ENCODE data around the gene PPHLN1. TPM values are rescaled to one million over a fixed set of nuclear protein-coding genes. Genes with fewer than 3 reads are reported as not detected.

PPHLN1 gene
- polyA plus RNA-seq, 3 donors, result 62.3 to 75.1 (median 73.9) TPM

DNA sequence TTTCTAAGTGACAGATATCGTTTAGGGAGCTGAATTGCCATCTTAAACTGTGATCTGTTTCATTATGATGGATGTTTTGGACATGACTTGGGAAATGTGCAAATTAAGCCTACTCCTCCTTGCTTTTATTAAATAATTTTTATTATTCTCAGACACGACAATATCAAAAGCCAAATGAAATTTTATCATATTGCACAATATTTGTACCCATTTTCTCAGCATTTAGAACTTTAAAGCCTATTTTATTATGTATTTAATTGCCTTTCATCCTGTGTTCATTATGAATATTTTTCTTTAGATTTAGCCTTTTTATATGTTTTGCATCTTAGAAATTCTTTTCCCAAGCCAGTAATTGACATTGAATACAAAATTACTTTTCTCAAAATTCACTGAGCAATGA lies 102.9 kb downstream of the PPHLN1 start:
- DNase-seq (ENCODE audit: low read depth in 3 of 3, low spot score in 2 of 3), result no peak

DNA sequence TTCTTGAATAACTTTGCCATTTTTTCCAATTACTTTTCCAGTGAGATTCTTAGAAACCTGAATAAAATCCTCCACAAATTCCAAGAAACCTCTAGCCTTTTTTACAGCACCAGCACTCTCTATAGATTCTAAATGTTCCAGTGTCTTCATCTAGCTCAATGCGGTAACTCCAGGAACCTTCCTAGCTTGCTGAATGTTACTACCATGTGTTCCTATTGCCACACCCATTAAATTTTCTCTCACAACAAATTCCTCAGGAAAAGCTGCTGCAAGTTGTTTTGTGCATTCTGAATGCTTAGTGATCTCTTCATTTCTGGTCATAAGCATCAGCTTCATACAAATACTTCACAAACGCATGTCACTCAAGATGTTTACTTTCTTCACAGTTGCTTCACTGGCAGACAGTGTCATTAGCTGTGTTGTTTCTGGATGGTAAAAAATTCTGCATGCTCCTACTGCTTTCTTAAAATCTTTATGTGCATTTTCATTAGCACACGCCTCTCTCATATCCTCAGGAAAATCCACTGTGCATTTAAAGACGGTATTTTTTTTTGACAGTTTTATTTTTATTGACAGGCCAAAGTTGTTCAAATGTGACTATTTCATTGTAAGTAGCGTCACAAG lies 106.7 kb downstream of the PPHLN1 start:
- DNase-seq (ENCODE audit: low read depth in 3 of 3, low spot score in 2 of 3), result no peak

DNA sequence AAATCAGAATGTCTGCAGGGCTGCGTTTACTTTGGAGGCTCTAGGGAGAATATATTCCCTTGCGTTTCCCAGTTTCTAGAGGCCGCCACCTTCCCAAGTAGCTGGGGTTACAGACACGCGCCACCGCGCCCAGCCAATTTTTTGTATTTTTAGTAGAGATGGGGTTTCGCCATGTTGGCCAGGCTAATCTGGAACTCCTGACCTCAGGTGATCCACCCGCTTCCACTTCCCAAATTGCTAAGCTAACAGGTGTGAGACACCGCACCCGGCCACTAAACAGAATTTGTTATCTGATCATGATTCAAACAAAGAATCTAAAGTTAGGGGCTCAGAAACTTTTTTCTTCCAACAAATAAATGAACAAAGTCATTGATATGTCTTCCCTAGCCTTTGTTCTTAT lies 114.6 kb downstream of the PPHLN1 start:
- no peak for DNase-seq (ENCODE audit: low read depth in 3 of 3, low spot score in 2 of 3)

DNA sequence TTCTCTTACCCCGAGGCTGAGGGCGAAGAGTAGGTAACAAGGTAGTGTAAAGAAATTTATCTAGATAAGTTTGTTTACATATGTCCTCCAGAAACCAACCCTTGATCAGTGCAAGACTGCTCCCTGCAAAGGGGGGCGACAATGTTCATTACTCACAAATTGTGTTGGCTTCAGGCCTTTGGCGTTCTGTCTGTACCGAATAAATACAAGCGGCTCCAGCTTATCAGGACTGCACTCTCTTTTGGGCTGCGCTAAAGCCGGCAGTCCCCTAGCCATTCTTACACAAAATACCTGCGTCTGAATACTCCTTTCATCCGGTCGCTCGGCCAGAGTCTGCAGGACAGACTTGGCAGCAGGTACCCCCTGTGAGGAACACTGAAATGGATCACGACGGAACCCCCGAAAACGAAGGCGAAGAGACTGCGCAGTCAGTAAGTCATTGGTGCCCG lies 116.4 kb downstream of the PPHLN1 start:
- DNase-seq (ENCODE audit: low read depth in 3 of 3, low spot score in 2 of 3), result no peak

DNA sequence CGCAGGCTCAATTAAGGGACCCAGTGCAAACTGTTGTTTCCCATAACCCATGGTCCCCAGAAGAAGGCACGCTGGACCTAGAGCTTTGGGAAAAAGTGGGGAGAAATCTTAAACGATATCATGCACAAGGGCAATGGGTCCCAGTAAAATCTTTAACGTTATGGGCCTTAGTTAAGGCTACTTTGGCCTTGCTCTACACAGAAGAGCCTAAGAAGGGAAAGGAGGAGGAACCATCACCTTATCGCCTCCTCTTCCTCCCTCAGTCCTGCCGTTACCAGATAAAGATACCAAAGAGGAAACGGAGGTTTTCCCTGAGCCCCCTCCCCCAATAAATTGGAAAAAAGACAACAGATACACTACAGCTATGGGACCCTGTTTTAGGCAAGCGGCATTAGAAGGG lies 116.9 kb downstream of the PPHLN1 start:
- DNase-seq (ENCODE audit: low read depth in 3 of 3, low spot score in 2 of 3), result no peak

DNA sequence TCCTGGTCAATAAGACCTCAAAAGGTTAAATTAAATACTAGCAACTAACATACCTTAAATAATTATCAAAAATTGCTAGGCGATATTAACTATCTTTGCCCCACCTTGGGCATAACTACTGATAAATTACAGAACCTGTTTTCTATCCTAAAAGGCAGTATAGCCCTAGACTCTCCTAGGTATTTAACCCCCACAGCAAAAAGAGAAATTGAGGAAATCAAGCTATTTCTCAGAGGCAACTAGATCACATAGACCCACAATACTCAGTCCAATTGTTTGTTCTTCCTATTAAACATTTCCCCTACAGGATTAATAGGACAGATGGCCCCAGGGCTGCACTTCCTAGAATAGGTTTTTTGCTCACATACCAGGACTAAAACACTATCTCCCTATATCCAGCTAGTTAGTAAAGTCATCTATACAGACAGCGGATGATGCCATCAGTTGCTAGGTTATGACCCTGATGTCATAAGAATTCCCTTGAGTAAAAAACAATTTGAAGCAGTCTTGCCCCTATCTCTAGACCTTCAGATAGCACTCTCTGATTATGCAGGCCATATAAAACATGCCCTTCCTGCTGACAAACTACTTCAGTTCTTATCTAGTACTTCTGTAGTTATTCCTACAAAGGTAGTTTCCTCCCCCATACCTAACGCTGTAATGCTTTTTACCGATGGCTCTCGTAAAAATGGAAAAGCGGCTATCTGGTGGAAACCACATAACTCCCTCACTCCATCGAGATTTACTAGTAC lies 118.4 kb downstream of the PPHLN1 start:
- no peak for DNase-seq (ENCODE audit: low read depth in 3 of 3, low spot score in 2 of 3)

DNA sequence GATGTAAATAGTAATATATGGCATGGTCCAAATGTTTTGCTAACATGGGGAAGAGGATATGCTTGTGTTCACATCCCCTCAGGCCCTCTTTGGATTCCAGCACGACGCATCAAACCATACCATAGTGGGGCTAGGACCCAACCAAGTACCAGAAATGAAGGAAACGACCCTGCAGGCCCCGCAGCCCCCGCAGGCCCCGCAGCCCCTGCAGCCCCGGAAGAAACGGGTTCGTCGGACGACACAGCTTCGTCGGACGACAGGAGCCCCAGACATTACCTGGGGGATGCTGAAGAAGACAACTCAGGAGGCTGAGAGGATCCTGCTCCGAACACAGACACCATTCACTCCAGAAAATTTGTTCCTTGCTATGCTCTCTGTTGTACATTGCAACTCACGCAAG lies 119.9 kb downstream of the PPHLN1 start:
- no peak for DNase-seq (ENCODE audit: low read depth in 3 of 3, low spot score in 2 of 3)

DNA sequence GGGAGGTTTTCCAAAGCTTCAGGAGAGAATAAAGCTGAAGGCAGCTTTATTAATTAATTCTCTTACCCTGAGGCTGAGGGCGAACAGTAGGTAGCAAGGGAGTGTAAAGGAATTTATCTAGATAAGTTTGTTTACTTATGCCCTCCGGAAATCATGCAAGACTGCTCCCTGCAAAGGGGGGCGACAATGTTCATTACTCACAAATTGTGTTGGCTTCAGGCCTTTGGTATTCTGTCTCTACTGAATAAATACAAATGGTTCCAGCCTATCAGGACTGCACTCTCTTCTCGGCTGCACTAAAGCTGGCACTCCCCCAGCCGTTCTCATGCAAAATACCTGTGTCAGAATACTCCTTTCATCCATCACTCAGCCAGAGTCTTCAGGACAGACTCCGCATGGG lies 120.8 kb downstream of the PPHLN1 start:
- no peak for DNase-seq (ENCODE audit: low read depth in 3 of 3, low spot score in 2 of 3)

DNA sequence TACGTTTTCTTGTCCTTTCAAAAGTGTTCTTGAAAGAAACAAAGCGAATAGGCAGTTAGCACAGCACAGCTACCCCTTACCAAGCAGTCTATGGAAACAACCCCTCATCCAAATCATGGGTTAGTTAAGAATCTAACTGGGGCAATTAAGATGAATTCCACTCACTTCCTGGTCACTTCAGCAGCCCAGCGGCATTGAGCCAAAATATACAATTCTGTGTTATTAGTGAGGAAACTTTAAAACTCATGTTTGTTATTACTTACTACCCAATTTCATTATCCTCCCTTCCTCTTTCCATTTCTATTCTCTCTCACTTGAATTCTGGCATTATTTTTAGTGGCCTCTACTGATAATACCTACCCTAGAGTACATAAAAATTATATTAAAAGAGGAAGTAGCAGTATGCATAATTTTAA lies 121.4 kb downstream of the PPHLN1 start:
- DNase-seq (ENCODE audit: low read depth in 3 of 3, low spot score in 2 of 3), result no peak

DNA sequence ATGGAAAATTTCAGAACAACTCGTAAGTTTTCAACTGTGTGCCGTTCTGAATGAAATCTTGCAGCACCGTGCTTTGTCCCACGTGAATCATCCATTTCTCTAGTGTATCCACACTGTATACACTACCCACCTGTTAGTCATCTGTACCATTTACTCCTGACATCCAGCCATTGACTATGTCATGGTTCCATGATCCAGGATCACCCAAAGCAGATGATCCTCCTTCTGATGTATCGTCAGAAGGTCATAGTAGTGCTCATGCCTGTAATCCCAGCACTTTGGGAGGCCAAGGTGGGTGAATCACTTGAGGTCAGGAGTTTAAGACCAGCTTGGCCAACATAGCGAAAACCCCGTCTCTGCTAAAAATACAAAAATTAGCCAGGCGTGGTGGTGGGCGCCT lies 122.9 kb downstream of the PPHLN1 start:
- no peak for DNase-seq (ENCODE audit: low read depth in 3 of 3, low spot score in 2 of 3)

DNA sequence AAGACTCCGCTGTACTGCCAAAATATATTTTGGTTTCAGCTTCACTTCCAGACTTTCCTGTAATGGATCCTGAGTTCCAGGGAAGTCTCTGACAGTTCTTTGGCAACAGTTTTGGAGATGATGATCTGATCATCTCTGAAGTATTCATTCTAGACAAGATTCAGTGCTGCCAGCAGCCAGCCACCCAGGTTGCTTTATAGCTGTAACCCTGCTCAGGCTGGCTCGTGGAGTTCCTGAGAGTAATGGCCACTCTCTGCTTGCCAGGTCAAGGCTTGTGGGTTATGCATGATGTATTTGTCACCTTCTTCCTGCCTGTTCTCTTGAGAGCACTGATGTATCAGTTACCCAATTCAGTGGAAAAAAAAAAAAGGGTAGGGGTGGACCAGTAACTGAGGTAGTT lies 124.3 kb downstream of the PPHLN1 start:
- DNase-seq (ENCODE audit: low read depth in 3 of 3, low spot score in 2 of 3), result no peak

DNA sequence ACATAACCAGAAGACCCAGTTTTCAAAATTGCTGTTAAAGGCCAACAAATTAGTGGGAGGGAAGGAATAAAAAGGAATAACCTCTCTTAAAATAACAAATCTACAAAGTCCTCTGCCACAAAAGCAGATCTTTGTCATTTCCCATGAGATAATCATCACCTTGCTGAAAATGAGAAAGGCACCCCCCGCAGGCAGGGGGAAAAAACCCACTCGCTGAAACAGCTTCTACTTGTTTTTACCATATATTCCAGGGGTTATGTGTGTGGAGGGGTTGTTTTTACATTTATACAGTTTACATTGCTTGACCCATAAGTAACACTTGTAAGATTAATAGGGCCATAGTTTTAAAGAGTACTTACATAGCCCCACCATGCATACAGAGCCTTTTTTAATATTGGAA lies 132.6 kb downstream of the PPHLN1 start:
- DNase-seq (ENCODE audit: low read depth in 3 of 3, low spot score in 2 of 3), result no peak

DNA sequence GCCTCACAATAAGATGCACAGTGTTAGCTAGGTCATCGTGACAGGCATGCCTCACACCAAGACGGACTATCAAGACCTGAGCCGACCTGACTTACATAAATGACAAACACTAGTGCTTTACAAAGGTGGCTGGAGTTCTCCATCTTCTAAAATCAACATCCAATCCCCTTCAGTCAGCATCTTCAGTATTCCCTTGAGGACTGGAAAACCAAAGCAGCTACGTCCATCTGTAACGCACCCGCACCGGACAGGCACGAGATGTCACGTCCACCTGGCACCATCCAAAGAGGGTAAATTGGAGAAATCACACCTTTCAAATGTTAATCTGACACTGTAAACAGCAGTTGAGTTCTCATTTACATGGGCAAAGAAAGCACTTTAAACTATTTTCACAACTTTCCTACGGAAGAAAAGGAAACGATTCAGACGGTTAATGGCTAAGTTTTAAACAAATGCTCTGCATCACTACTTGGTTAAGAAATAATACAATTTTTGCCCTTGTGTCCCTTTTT lies 133.4 kb downstream of the PPHLN1 start:
- no peak for DNase-seq (ENCODE audit: low read depth in 3 of 3, low spot score in 2 of 3)

DNA sequence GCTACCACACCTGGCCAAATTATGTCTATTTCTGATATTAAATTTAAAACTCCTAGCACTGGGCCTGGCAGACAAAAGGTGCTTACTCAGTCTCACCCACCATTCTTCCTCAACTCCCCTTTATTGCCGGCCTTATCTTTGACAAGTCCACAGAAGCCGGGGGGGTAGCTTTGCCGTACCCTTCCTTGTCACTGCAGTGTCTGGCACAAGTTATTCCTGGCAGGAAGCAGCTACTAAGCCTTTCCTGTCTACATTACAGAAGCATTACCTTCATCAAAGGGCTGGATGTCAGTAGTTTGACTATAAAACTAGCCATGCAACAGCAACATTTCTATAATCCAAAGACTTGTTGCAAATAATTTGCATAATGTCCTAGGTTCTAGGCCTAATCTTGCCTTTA lies 136.5 kb downstream of the PPHLN1 start:
- no peak for DNase-seq (ENCODE audit: low read depth in 3 of 3, low spot score in 2 of 3)

DNA sequence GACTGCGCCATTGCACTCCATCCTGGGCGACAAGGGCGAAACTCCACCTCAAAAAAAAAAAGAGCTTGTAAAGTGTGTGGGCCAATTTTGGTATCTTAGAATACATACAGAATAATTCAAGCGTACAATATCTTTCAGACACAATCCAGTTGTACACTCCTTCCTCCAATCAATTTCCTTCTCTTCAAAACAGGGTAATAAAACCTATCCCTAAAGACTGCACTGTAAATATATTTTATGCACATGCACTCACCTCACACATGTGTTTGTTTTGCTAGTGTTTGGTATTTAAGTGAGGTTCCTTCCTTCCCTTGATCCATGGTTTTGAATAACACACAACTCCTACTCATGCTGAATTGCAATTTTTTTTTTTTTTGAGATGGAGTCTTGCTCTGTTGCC lies 137.7 kb downstream of the PPHLN1 start:
- no peak for DNase-seq (ENCODE audit: low read depth in 3 of 3, low spot score in 2 of 3)

DNA sequence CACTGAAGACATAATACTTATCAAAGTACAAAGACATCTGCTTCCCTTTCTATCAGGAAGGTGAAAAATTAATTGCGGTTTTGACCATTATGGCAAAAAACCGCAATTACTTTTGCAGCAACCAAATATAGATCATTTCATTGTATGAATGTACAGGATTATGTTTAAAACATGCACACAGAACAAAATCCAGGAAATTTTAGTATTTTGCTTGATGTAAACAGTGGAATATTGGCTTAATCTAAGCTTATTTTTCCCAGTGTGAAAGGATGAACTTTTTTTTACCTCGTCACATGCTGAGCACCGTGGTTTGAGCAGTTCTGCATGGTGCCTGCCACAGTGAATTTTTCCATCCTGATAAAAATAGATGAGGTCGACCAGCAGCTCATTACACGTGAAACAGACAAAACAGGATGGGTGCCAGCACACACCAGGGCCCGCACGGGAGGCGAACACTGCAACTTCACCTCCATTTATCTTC lies 142.4 kb downstream of the PPHLN1 start:
- no peak for DNase-seq (ENCODE audit: low read depth in 3 of 3, low spot score in 2 of 3)

DNA sequence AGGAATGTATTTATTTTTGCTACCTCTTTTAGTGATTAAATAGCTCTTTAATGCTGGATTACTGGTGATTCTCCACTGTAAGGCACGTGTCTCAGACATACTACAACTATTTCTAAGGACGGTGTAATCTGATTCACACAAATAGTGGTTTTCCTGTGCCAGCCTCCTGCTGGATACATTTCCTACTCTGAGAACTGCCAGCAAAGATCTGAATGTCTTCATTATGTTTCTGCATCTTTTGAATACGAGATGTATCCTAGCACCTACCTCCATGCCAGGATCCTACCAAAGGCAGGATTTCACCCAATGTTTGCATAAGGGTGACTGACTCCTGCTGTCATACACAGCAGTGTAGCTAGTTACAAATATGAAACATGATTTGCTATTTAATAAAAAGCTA lies 143.0 kb downstream of the PPHLN1 start:
- no peak for DNase-seq (ENCODE audit: low read depth in 3 of 3, low spot score in 2 of 3)

DNA sequence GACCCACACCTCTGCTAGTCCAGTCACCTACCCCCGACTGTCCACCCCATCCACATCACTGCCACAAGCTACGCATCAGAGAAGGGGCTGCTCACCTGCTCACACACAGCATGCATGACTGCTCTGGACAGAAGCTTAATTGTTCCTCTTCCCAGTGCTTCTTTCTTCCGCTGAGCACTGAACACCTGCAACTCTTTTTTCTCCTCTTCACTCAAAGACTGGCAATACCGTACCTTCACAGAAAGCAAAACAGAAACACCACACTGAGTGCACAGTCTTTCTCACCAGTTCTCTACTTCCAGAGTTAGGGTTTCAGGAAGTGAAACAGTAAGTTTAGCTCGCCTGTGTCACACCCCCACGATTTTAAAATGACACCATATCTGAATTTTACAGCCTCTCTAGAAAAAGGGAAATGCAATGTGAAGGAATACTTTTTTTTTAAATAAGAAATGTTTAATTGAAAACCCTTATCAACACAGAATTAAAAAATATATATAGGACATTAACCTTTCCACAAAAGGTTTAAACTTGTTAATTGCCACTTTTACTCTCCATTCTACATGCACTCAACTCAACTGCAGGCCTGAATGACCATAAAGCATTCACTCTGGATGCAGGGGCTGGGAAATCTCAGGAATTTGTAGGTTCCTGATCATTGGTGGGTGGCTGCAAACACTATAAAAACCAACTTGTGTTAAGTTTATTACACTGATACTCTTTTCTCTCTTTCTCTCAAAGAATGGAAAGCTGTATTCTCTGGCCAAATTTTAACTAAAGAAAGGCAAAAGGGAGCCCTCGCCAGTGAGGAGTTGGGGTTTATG lies 143.6 kb downstream of the PPHLN1 start:
- no peak for DNase-seq (ENCODE audit: low read depth in 3 of 3, low spot score in 2 of 3)

DNA sequence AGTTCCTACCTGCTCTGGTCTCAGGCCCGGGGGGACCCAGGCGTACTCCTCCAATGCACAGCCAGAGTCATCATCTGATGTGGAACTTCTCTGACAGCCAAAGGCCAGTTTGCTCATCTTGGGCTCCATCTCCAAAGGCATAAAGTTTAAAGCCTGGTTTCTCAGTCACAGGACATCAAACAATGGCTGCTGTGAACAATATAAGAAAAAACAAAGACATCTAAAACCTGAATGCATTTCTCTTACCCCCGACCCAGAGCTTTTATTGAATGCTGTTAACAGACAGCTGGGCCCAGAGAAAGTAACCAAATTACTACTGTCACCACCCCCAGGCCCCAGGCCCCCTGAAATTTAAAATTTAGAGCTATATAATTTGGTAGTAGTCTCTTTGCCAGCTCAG lies 146.4 kb downstream of the PPHLN1 start:
- no peak for DNase-seq (ENCODE audit: low read depth in 3 of 3, low spot score in 2 of 3)

DNA sequence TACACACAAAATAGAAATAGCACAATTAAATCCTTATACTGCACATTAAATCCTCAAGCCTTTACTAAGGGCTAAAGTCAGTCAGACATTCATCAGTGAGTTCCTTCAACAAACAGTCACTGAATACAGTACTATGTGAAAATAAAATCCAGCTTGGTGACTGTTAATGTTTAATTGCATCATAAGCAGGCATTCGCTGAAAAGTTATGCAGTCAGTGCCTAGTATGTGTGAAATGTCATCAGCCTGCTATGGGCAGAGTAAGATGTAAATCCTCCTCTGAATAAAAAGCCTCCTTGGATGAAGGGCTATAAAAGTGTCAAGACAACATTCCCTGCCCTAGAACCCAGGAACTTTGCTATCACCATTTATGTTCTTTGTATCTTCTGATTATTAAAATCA lies 147.2 kb downstream of the PPHLN1 start:
- no peak for DNase-seq (ENCODE audit: low read depth in 3 of 3, low spot score in 2 of 3)

DNA sequence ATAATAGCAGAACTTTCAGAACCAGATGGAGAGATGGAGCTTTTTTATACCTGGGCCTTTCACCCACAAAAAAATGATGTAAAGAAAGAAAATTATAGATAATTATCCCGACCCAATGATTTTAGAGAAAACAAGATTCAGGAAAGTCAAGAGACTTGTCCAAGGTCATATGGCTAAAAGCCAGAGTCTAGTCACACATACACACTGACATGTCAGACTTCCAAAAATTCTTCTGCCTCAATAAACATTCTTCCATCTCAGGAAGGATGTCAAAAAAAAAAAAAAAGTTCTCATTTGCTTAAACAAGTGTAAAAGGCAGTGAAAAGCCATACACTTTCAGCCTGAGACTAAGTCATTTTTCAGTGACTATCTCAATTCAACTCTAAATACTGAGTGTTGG lies 147.6 kb downstream of the PPHLN1 start:
- DNase-seq (ENCODE audit: low read depth in 3 of 3, low spot score in 2 of 3), result no peak
